Embryonic facial prominence (tissue), 1 donor: ENCODE measurements around the gene ANKRD34C.
"Not testable (repeated sequence)": the region's sequence is repeated elsewhere in the genome, so short reads cannot be mapped to it uniquely, and the experiment has no call there.

ENCODE experiments used
- DNase-seq: peaks from one replicate; pipeline ENCODE4 v3.0.0-alpha.2; 2016; ENCODE audit errors: extremely low spot score

ANKRD34C gene

DNA sequence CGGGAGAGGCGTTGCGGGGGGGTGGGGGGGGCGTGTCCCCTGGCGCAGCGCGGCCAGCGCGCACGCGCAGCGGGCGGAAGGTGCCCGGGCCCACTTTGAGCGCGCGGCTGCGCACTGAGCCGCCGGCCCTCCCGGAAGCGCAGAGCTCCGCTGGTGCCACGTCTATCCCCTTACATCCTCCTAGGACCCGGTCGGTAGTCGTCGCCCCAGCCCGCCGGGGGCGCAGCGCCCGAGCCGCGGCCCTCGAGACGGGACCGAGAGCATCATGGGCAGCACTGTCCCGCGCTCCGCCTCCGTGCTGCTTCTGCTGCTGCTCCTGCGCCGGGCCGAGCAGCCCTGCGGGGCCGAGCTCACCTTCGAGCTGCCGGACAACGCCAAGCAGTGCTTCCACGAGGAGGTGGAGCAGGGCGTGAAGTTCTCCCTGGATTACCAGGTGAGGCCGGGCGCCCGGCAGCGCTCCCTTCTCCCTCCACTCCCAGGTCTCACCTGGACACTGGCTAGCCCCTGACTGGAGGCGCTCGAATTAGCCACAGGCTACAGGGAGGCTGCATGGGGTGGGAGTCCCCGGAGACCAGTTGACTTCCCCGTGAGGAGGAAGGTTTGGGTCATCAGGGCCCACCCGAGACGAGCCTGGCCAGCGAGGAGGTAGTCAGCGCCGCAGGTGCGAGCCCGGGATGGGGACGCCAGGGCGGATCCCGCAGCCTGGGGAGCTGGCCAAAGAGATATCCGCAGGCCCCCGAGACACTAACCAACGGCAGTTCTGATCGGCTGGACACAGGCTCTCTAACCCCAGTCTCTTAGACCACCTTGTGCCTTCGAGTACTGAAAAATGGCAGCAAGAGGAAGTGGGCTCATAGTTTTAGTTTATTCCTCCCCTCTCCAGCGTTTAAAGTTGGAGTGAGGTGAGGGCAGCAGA is 28.7 kb downstream of the ANKRD34C start, which contains the start of gene TMED3:
TSS of gene TMED3 (plus strand) at position 128 of the 916 bp plus-strand sequence. CDS start at position 266, 138 bp downstream.
- peak; percentile 54 for DNase-seq

DNA sequence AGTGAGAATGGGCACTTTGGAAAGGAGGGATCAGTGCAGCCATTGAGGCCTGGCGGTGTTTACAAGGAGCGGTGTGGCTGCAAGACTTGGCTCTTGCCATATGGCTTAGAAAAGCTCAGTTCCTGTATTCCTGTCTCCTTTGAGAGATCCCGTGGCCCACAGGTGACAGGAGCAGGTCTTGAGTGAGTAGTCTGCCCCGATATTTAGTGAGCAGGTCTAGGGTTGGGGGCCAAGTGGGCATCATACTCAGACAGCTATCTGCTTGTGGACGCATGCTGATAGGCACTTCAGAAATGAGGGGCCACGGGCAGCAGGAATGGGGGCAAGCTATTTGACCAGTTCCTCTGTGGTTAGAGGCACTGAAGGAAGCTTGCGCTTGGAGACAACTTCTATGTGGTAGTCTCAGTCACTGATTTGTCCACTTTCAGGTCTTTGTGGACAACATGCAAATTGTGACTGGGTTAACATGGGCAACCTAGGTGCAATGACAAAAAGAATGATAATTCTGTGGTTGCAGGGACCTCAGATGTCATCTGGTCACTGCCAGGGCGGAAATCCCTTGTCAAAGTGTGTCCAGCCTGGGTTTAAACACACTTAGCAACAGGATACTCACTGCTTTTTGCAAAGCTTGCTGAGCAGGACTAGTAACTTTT is 29.5 kb downstream of the ANKRD34C start:
- DNase-seq = no peak

DNA sequence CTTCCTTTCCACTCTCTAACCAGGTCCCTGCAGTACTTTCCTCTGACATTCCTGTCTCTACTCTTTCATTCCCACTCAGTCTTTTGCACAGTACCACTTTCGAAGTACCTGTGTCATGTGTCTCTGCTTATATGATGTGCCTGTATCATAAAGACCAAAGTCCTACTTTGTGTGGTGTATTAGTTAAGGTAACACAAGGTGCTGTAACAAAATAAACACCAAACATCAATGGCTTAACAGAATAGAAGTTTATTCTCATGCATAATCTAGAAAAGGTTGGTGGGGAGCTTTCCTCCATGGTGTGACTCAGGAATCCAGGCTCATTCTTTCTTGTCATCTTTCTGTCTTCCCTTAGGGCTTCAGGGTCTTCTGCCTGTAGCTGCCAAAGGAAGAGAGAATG is 31.7 kb downstream of the ANKRD34C start:
- no peak for DNase-seq

DNA sequence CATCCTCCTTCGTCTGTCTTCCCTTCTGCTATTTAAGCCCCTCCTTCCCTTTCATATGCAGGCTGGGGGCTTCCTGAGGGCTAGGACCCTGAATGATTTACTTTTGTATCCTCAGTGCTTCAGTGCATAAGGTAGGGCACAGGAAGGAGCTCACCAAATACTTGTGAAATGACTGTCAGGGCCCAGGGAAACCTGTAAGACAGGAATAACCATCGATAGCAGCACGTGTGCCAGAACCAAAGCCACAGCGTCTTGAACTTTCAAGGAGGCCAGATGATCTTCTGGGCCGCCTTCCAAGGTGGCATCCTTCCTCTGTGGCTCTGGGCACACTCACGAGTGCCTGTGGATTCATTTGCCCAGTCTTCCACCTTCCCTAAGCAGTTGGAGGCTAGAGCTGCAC is 32.3 kb downstream of the ANKRD34C start:
- DNase-seq = no peak

DNA sequence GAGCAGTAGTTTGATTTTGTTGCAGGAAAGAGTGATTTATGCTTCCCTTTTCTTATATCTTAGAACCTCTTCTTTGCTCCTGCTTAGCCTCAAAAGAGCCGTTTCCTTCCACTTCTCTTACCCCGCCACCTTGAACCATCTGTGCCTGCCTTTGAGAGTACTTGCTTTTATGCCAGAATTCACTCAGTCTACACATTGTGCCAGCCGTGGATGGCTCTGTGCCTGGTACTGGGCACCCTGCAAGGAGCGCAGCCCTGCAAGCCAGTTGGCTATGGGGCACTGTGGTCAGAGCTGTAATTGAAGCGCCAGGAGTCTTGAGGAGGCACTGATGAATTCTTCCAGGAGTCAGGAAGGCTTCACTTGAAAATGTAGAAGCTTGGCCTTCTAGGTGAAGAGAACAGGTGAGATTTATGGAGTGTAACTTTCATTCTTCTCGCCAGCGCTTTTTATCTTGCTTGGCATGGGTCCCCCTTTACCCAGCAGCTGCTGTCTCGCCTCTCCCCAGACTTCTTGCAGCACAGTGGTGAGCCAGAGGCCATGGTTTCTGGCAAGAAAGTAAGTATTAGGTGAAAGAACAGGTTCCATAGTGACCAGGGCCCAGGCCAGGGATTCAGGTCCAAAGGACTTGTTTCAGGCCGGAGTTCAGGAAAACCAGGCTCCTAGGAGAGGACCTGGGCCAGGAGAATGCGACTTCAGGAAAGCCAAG is 33.3 kb downstream of the ANKRD34C start:
- DNase-seq = no peak

DNA sequence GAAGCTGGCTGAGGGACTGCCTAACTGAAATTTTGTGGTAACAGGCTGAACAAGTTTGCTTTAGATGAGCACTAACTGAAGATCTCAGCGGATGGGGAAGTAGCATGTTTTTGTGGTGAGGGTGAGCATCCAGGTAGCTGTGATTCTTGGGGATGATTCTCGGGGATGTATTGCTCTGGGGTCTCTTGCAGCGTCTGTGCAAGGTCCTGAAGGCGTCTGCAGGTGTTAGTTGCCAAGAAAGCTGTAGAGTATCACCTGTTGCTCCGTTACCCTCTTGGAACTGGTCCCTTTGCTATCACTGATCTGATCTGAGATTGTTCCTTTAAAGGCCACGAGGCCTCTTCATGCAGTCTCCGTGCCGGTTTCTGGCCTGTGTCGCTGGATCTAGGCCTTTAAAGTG is 34.3 kb downstream of the ANKRD34C start:
- no peak for DNase-seq

DNA sequence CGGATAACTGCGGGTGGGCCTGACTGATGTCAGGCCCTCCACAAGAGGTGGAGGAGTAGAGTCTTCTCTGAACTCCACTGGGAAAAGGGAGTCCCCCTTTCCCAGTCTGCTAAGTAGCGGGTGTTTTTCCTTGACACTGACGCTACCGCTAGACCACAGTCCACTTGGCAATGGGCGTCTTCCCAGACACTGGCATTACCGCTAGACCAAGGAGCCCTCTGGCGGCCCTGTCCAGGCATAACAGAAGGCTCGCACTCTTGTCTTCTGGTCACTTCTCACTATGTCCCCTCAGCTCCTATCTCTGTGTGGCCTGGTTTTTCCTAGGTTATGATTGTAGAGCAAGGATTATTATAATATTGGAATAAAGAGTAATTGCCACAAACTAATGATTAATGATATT is 37.5 kb downstream of the ANKRD34C start:
- DNase-seq = not testable (repeated sequence)

DNA sequence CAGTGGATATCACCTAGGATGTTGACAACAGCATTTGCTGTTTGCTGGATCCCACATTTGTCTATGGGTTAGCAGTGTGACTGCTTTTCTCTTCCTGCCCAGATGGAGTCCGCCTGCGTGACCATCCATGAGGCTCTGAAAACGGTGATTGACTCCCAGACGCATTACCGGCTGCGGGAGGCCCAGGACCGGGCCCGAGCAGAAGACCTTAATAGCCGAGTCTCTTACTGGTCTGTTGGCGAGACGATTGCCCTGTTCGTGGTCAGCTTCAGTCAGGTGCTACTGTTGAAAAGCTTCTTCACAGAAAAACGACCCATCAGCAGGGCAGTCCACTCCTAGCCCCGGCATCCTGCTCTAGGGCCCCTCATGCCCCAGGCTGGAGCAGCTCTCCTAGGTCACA is 39.4 kb downstream of the ANKRD34C start:
- DNase-seq = no peak

DNA sequence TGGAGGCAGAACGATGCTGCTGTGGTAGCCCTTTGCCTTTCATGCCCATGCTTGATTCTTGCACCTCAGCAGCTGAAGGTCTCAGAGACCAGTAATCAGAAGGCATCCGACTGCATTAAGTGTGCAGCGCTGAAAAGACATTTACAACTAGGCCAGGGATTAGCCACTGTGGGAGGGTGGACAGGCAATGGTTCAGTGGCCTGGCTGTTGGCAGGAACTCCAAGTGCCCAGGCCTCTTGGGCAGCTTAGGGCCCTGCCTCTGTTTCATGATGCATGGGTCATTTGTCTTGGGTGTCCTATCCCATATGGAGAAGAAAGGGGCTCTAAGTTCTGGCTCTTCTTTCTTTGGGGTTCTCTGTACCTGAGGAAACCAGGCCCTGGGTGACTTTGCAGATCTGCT is 39.8 kb downstream of the ANKRD34C start:
- no peak for DNase-seq

DNA sequence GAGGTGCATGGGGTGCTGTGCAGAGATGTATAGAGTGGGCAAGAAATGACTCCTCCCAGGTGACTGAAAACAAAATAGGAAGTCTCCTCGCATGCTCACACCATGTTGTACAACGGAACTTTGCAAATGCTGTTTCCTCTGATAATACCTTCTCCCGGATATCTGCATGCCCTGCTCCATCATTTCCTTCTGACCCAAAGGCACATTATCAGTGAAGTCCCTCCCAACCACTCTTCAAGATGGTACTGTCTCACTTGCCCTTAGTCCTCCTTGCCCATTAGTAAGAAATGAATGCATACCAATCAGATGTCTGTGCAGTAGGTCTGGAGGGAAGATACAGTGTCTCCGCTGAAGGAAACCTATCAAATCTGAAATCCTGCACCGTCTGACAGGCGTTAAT is 40.4 kb downstream of the ANKRD34C start:
- no peak for DNase-seq

DNA sequence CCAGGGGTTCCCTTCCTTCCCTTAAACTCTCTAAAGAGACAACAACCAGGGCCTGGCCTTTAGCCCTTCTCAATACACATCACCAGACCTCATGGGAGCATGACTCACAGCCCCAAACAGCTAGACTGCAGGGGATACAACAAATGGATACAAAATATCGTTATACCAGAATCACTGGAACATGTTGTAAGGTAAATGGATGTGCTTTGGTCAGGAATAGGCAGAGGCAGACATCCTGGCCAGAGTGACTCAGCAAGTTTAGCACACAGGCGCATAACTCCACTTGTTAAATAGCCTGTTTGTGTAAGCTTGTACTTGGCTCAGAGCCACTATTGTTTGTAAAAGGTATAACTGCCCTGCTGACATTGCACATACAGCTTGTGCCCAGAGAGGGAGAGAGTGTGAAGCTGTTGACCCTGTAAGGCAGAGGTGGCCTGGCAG is 46.7 kb downstream of the ANKRD34C start:
- DNase-seq = no peak
